ENCODE measurements around the gene MRPL23.

- TF ChIP-seq CTCF (conservative IDR thresholded peaks at IDR 0.05; ENCODE audit: low read depth, low read length) (no peak), EZH2 (IDR thresholded peaks at IDR 0.05; ENCODE audit: low read length, unreplicated experiment) (no peak)
Observed at GRCh38 chr11:1931341-1932104, 15.6 kb upstream of the MRPL23 start.
